HG03064 (cell line): Measurements from ENCODE around the gene OTOP1.
A peak's percentile ranks its signal among the peaks of the same experiment; 100 is the strongest.
"Not testable (repeated sequence)": the region's sequence is repeated elsewhere in the genome, so short reads cannot be mapped to it uniquely, and the experiment has no call there.

Experiments
- ATAC-seq: cut with Tn5 transposase; IDR thresholded peaks from one replicate; pipeline ENCODE4 v1.9.1; 2021; ENCODE audit warnings: low read depth; ENCODE audit not compliant: unreplicated experiment

OTOP1 gene

GRCh38 chr4:4226606-4227438 lies at the start of gene OTOP1:
TSS of gene OTOP1 (minus strand) at chr4:4226929. CDS start at chr4:4226864, 65 bp downstream.
- no peak for ATAC-seq

DNA sequence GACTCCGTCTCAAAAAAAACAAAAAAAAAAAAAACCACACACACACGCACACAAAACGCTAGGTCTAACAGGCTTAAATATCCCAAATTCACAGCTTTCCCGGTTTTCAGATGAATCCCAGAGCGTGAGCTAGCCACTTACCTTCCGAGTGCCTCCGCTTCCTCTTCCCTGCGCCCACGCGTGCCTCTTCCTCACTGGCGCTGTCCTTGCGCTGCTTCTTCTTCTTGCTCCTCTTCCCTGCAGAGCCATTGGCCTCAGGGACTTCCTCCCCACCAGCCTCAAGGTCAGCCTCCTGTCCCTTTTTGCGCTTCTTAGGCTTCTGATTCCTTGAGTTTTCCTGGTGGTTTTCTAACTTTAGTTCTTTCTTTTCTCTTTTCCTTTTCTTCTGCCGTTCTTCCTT lies 47.5 kb upstream of the OTOP1 start:
- no peak for ATAC-seq

DNA sequence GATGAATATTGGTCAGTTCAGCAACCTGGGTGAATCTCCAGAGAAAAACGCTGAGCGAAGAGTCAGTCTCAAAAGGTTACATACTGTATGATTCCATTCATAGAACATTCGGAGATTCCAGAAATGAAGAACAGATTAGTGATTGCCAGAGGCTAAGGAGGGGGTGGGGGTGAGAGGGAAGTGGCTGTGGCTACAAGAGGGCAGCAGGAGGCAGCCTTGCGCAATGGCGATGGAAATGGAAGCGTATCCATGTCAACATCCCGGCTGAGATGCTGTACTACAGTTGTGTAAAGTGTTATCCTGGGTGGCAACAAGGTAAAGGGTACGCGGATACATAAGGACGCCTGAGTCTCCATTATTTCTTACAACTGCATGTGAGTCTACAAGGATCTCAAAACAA lies 45.2 kb upstream of the OTOP1 start:
- ATAC-seq: no peak

DNA sequence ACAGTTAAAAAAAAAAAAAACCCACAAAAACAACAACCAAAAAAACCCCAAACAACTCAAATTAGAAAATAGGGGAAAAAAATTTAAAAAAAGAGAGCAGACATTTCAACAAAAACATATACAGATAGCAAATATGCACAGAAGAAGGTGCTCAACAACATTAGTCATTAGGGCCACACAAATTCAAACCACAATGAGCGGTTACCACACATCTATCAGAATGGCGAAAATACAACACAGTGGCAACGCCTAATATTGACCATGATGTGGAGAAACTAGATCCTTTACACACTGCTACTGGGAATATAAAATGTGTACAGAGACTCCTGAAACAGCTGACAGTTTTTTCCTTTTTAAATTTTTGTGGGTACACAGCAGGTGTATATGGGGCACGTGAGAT lies 43.8 kb upstream of the OTOP1 start:
- ATAC-seq: no peak

DNA sequence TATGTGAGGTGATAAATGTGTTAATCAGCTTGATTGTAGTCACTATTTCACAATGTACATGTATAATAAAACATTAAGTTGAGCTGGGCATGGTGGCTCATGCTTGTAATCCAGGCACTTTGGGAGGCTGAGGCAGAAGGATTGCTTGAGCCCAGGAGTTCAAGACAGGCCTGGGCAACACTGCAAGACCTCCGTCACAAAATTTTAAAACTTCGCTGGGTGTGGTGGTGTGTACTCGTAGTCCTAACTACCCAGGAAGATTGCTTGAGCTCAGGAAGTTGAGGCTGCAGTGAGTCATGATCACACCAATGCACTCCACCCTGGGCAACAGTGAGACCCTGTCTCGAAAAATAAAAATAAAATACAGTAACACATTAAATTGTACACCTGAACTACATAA lies 43.1 kb upstream of the OTOP1 start:
- no peak for ATAC-seq

- no peak for ATAC-seq
Measured at GRCh38 chr4:4269331-4269731, 42.6 kb upstream of the OTOP1 start.

- ATAC-seq: no peak
Measured at GRCh38 chr4:4268776-4269175, 42.0 kb upstream of the OTOP1 start.

GRCh38 chr4:4267981-4268380 lies 41.3 kb upstream of the OTOP1 start:
- ATAC-seq: no peak

- no peak for ATAC-seq
Measured at GRCh38 chr4:4260185-4260751, 33.5 kb upstream of the OTOP1 start.

GRCh38 chr4:4259484-4260100 lies 32.9 kb upstream of the OTOP1 start:
- ATAC-seq: no peak

DNA sequence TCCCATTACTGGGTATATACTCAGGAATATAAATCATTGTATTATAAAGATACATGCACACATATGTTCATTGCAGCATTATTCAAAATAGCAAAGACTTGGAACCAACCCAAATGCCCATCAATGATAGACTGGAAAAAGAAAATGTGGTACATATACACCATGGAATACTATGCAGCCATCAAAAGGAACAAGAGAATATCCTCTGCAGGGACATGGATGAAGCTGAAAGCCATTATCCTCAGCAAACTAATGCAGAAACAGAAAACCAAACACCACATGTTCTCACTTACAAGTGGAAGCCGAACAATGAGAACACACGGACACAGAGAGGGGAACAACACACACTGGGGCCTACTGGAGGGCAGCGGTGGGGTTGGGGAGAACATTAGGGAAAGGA lies 31.0 kb upstream of the OTOP1 start:
- not testable (repeated sequence) for ATAC-seq

DNA sequence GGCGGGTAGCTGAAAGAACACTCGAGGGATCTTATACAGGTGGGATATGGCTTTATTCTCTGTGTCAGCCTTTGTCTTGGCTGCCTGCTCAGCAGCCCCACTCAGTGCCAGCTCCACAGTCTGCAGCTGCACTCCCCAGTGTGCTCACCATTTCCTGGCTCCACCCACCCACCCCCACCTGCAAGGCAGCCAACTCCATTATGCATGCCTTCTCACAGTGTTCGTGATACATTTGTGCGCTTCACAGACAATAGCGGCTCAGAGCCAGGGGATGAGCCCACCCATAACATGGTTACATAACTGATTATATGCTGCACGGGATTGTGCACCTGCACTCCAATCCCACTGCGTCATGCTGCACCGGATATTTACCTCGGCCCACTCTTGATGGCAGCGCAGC lies 30.1 kb upstream of the OTOP1 start:
- ATAC-seq: no peak

DNA sequence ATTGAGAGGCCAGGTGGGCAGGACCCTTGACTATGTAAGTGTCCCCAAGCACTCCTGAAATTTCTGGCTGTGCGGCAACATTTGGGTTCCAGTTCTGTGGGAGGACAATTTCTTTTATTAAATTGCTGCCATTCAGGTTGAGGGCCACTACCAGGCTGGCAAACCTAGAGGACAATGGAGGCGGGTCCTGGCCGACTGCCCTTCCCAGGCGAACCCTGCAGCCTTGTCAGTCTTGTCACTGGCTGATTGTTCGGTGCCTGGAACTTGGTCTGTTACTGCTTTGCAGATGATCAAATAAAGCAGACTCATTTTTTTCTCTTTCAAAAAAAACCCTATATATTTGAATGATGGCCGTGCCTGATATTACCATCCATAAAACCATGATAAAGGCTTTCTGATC lies 27.9 kb upstream of the OTOP1 start:
- no peak for ATAC-seq

DNA sequence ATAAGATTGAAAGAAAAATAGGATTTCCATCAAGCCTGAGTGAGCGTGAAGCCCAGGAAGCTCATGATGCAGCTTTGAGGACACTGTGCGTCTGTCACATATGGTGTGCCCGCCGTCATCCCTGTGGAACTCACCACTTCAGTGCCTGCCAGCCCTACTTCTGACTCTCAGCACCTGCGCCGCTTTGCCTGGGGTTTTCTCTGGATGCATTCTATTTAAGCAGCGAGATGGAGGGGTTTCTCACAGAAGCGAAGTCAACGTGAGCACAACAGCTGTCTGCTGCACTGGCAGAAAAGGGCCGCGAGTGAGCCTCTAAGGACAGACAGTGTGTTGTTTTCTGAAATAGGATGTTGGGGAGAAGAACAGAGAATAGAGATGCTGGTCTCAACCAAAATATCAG lies 27.5 kb upstream of the OTOP1 start:
- no peak for ATAC-seq

GRCh38 chr4:4249866-4250265 lies 23.1 kb upstream of the OTOP1 start:
- ATAC-seq: no peak

GRCh38 chr4:4249342-4249741 lies 22.6 kb upstream of the OTOP1 start:
- not testable (repeated sequence) for ATAC-seq

DNA sequence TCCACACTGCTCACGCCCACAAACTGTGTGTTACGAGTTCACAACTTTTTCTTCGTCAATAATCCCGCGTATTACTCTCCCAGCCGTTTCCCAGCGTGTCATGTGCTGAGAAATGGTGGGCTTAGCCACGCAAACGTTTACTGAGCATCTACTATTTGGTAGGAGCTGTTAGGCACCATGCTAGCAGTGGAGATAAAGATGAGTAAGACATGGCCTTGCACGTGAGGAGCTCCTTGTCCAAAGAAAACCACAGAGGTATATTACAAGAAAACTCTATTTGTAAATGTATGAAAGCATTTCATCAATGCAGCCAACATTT lies 22.1 kb upstream of the OTOP1 start:
- ATAC-seq: no peak

GRCh38 chr4:4248029-4248884 lies 21.5 kb upstream of the OTOP1 start, which contains the start of gene TMEM128:
TSS of gene TMEM128 (minus strand) at chr4:4248223. CDS start at chr4:4248202, 21 bp downstream.
- ATAC-seq: peak; percentile 93

DNA sequence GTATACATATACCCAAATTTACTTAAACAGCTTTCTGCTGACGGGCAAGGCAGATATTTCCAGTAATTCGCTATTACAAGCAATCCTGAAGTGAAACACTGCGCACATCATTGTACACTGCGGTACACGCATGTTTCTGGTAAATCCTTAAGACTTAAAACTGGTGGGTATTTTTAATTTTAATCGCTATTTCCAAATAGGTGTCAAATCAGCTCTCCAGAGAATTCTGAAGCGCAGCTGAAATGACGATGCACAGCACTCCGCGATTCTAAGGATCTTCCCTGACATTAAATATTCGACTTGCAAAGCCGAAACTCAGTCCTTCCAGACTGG lies 20.9 kb upstream of the OTOP1 start:
- peak; percentile 4 for ATAC-seq

DNA sequence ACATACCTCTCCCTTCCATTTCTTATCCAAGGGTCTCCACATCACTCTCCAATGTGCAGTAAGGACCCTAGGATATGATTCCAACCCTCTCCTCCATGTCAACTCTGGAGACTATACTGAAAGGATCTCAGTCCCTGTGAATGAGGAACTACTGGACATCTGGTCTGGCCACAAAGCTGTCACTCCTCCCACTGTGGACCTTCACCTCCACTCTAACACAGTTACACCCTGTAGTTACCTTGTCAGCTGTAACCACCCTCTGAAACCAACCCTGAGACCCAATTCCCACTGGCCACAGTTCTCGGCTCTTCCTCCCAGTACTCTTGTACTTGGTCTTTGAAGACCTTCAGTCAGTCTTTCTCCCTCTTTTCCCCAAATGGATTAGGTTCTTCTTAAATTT lies 18.4 kb upstream of the OTOP1 start:
- no peak for ATAC-seq

DNA sequence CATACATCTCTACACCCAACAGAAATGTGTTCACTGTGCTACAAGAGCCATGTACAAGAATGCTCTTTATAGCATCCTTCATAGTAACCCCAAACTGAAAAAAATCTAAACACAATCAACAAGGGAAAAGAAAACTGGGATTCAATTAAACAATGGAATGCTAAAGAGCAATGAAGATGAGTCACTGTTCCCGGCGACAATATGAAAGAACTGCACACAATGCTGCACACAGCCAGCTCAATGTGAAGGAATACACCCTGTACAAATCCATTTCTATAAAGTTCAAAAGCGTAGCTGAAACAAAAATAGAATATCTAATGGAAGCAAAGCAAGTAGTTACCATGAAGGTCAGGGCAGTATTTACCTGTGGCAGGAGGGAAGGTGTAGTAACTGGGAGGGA lies 12.8 kb upstream of the OTOP1 start:
- ATAC-seq: not testable (repeated sequence)
